ENCODE measurements around the gene HERC4.
"Not testable (repeated sequence)": the region's sequence is repeated elsewhere in the genome, so short reads cannot be mapped to it uniquely, and the experiment has no call there.

The HERC4 gene

GRCh38 chr10:68092512-68092911 is 17.4 kb upstream of the HERC4 start:
- no peak for DNase-seq (ENCODE audit: low spot score)

DNA sequence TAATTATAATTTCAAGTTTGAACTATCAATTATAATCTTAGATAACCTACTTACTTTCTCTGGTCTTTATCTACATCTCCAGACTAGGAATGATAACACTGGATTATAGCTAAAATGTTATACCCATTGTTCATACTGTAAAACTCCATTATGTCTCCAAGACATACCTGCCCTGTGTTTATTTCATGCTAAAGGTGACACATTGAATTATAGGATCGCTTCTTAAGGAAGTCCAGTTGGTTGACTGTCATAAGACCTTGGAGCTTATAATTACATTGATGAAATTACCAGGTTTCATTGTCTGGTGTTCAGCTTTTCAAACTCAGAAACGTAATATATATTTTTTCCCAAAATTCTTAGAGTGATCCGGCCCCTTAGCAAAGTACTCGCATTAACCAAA is 15.5 kb upstream of the HERC4 start:
- DNase-seq (ENCODE audit: low spot score), result no peak

DNA sequence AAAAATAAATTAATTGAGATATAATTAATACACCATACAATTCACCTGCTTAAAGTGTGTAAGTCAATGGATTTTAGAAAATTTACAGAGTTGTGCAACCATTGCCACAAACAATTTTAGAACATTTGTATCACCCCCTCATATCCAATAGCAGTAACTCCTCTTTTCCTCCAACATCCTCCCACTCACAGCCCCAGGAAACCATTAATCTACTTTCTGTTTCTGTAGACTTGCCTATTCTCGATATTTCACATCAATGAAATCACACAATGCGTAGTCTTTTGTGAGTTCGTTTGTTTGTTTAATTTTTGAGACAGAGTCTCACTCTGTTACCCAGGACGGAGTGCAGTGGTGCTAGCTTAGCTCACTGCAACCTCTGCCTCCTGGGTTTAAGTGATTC is 13.7 kb upstream of the HERC4 start:
- DNase-seq (ENCODE audit: low spot score), result no peak

DNA sequence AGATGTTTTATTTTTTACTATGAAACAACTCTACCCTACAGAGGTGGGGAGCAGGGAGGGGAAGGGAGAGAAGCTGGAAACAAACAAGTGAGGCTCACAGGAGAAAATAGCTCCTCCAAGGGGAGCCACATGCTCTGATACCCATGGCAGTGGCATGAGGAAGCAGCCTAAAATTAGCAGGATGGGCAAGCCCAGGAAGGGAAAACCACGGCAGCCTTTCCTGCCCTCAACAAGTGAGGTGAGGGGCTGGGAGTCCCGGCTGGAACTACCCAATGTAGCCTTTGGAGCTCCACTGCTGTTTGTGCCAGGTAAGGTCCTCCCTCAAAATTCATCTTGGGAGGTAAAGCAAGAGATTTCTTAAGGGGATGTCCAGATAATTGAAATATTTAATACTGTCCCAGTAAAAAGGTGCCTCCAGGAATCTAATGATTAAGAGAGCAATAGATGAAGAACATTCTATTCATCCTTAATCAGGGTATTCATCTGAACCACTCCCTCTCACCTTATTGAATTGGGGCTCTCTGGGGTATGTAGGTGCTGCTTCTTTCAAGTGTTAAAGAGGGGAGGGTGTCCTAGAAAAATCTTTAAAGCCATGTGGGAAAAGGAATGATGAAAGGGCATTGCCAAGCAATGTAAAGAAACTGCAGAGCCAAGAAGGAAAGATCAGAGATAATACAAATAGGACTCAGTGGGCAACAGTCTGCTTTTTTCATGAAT is 12.8 kb upstream of the HERC4 start:
- no peak for DNase-seq (ENCODE audit: low spot score)

DNA sequence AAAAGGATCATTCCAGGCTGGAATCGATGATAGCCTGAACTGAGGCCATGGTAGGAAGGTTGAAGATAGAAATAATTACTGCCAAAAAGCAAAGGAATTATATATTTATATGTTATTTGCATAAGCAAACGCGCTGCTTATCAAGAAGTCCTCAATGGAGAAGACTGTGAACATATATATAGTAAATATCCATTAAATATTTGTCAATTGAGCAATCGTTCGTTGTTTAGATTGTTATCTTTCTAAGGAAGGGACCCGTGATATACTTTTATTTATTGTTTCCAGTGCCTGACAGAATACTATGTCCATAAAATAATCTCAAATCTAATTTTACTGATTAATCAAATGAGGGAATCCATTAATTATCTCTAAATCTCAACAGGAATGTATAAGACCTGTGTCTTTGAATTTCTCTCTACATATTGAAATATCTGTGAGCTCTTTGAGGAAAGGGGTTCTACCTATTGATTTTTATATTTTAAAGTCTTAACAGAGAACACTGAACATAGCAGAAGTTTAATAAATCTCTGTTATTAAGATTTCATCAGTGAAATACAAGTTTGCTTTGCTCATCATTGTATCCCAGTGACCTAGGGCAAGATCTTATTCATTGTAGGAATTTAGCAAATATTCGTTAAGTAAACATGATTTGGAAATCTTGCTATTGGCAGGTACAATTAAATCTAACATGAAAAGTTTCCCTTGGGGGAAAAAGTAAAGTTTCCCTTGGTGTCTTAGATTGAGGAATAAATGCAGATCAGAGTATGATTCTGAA is 12.0 kb upstream of the HERC4 start:
- no peak for DNase-seq (ENCODE audit: low spot score)

GRCh38 chr10:68086011-68086410 is 10.9 kb upstream of the HERC4 start:
- DNase-seq (ENCODE audit: low spot score), result no peak

GRCh38 chr10:68084469-68084868 is 9.4 kb upstream of the HERC4 start:
- DNase-seq (ENCODE audit: low spot score), result no peak

- DNase-seq (ENCODE audit: low spot score), result no peak
Measured at GRCh38 chr10:68083953-68084352, 8.9 kb upstream of the HERC4 start.

- no peak for DNase-seq (ENCODE audit: low spot score)
Measured at GRCh38 chr10:68082872-68083271, 7.8 kb upstream of the HERC4 start.

DNA sequence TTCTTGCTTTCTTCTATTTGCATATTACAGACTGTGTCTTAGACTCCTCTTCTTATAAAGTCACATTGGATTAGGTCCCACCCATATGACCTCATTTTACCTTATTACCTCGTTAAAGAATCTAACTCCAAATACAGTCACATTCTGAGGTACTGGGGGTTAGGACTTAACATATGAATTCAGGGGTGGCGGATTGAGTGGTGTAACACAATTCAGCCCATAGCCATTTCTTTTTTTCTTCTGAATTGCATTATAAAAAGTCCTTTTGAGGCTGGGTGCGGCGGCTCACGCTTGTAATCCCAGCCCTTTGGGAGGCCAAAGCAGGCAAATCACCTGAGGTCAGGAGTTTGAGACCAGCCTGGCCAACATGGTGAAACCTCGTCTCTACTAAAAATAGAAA is 6.8 kb upstream of the HERC4 start:
- DNase-seq (ENCODE audit: low spot score), result no peak

DNA sequence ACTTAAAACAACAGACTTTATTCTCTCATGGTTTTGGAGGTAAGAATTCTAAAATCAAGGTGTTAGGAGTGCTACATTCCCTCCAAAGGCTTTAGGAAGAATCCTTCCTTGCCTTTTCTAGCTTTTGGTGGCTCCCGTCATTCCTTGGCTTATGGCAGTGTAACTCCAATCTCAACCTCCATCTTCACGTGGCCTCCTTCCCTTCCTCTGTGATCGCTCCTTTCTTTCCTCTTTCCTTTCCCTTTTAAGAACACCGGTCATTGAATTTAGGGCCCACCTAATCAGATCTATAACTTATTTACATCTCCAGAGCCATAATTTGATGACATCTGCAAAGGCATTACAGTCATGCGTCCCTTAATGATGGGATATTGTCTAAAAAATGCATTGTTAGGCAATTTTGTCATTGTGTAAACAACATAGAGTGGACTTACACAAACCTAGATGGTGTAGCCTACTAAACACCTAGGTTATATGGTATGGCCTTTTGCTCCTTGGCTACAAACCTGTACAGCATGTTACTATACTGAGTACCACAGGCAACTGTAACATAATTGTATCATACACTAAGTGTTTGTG is 5.9 kb upstream of the HERC4 start:
- DNase-seq (ENCODE audit: low spot score), result no peak

DNA sequence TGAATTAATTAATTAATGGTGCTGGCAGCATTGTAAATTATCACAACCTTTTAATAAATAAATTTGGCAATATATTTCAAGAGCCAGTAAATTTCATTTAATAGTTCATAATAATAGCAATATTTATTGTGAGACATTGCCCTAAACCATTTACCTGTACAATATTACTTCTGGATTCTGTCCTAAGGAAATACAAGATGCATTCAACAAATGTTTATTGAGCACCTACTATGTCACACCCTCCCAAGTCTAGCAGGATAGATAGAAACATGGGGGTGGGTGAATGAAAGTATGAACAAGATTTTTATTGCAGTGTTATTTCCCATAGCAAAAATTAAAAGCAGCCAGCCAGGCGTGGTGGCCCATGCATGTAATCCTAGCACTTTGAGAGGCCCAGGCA is 4.4 kb upstream of the HERC4 start:
- no peak for DNase-seq (ENCODE audit: low spot score)

DNA sequence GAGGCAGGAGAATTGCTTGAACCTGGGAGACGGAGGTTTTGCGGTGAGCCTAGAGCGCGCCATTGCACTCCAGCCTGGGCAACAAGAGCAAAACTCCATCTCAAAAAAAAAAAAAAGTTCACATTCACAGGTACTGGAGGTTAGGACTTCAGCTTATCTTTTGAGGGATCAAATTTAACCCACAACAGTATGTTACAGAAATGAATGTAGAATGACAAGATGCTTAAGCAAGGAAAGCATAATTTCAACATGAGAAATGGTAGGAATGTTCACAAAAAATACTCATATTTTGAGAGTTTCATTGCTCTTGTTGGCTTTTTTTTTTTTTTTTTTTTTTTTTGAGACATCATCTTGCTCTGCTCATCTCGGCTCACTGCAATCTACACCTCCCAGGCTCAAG is 1.9 kb upstream of the HERC4 start:
- no peak for DNase-seq (ENCODE audit: low spot score)

GRCh38 chr10:68076081-68076480 is 998 bp upstream of the HERC4 start:
- DNase-seq (ENCODE audit: low spot score), result not testable (repeated sequence)

GRCh38 chr10:68075550-68076004 is 494 bp upstream of the HERC4 start:
- no peak for DNase-seq (ENCODE audit: low spot score)

- no peak for DNase-seq (ENCODE audit: low spot score)
Measured at GRCh38 chr10:68074031-68074774, 880 bp downstream of the HERC4 start.

DNA sequence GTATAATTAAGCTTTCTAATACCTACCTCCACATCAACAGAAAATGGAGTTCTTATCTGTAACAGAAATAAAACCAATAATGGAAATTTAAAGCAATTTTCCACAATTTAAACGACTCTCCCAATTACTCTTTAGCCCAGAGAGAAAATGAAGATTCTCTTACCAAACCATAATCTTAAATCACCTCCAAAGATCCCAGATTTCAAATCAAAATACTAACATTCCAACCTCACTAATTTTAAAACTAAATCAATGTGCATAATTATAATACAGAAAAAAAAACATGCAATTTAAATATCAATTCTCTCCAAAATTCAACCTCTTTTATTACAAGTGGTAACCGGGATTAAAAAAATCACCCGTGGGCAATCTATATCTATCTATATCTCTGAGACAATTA is 1.5 kb downstream of the HERC4 start:
- no peak for DNase-seq (ENCODE audit: low spot score)

DNA sequence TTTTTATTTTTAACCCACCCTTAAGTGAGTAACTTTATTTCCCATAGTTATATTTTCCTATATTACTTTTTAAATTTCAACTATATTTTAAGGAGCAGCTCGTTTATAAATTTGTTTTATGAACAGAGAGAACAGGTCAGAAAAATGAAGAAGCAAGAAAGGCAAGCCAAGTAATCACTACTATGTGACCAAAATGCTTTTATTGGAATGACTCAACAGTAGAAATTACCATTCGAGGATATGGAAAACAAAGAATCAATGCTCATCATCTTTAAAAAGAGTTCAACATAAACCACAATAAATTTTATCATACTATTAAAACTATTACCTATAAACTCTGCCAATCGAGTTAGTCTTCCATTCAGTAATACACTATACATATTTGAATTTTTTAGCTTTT is 7.6 kb downstream of the HERC4 start:
- DNase-seq (ENCODE audit: low spot score), result no peak

- no peak for DNase-seq (ENCODE audit: low spot score)
Measured at GRCh38 chr10:68067029-68067428, 8.1 kb downstream of the HERC4 start.

DNA sequence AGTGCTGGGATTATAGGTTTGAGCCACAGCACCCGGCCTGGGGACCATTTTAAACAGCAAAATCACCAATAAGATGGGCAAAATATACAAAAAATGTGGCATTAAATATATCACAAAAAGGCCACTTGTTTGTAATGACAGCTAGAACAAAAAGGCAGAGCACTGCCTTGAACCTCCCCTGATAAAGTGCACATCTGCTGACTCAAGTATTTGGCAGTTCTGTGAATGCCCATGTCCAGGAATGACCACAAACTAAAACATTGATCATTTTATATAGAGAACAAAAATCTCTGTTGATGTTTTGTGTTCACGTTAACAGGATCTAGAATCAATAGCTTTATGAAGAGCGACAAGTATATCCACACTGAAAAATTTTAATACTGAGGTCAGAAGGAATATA is 21.5 kb downstream of the HERC4 start:
- no peak for DNase-seq (ENCODE audit: low spot score)

- DNase-seq (ENCODE audit: low spot score), result no peak
Measured at GRCh38 chr10:68052463-68052862, 22.6 kb downstream of the HERC4 start.

- DNase-seq (ENCODE audit: low spot score), result no peak
Measured at GRCh38 chr10:68049289-68050078, 25.6 kb downstream of the HERC4 start.

All from CD4-positive, alpha-beta T cell treated with Interleukin-6 at 100 ng/mL for 8 hours (primary cell).